HCT116 (cell line): ENCODE measurements around the gene HMGCL.

Experiments
- CBX3 ChIP-seq: IDR thresholded peaks from 2 replicates; pipeline ENCODE4 v1.6.1; 2012; ENCODE audit warnings: low read depth
- EGR1 ChIP-seq: IDR thresholded peaks from 2 replicates; pipeline ENCODE4 v1.6.1; 2012; ENCODE audit warnings: low read depth
- ELF1 ChIP-seq: IDR thresholded peaks from 2 replicates; pipeline ENCODE4 v1.6.1; 2012; ENCODE audit warnings: low read depth, borderline replicate concordance
- EZH2 ChIP-seq: fragments of 200-600 bp; sonication (generic); IDR thresholded peaks from 2 replicates; pipeline ENCODE4 v1.6.1; 2017; ENCODE audit warnings: antibody characterized with exemption, mixed run types
- JUND ChIP-seq: IDR thresholded peaks from 2 replicates; pipeline ENCODE4 v1.6.1; 2012
- POLR2A ChIP-seq: IDR thresholded peaks from 2 replicates; pipeline ENCODE4 v1.7.0; 2011; ENCODE audit warnings: borderline replicate concordance; ENCODE audit not compliant: insufficient read depth, insufficient read length; ENCODE audit errors: extremely low read depth
- POLR2AphosphoS5 ChIP-seq: IDR thresholded peaks from 2 replicates; pipeline ENCODE4 v1.6.1; 2011; ENCODE audit warnings: mild to moderate bottlenecking, low read depth, low read length, moderate library complexity
- RAD21 ChIP-seq: IDR thresholded peaks from 2 replicates; pipeline ENCODE4 v1.6.1; 2012; ENCODE audit warnings: low read depth, mild to moderate bottlenecking
- YY1 ChIP-seq: IDR thresholded peaks from 2 replicates; pipeline ENCODE4 v1.6.1; 2011; ENCODE audit warnings: low read length, low read depth, moderate library complexity, mild to moderate bottlenecking; ENCODE audit not compliant: insufficient replicate concordance; ENCODE audit errors: extremely low read depth
- ZFX ChIP-seq: fragments of 450-650 bp; IDR thresholded peaks from 2 replicates; pipeline ENCODE4 v1.6.1; 2017
- ZNF274 ChIP-seq: fragments of 200-500 bp; sonication (Bioruptor generic); IDR thresholded peaks from 2 replicates; pipeline ENCODE4 v1.6.1; 2014; ENCODE audit warnings: mild to moderate bottlenecking, low read depth, low read length, inconsistent platforms
- TF ChIP-seq, protein P1 (sequence below), 3 experiments: fragments of 200-600 bp in 1 of 3; sonication (generic) in 1 of 3; IDR thresholded peaks in 2 of 3; conservative IDR thresholded peaks in 1 of 3; 2 replicates each; pipeline ENCODE4 v1.5.1; 2012 to 2017; ENCODE audit warnings: low read depth in 2 of 3, low read length in 2 of 3, antibody characterized with exemption in 1 of 3, borderline replicate concordance in 1 of 3, control low read depth in 1 of 3, mild to moderate bottlenecking in 1 of 3, mixed read lengths in 1 of 3, mixed run types in 1 of 3, moderate library complexity in 1 of 3; ENCODE audit not compliant: insufficient read depth in 1 of 3

DNA sequence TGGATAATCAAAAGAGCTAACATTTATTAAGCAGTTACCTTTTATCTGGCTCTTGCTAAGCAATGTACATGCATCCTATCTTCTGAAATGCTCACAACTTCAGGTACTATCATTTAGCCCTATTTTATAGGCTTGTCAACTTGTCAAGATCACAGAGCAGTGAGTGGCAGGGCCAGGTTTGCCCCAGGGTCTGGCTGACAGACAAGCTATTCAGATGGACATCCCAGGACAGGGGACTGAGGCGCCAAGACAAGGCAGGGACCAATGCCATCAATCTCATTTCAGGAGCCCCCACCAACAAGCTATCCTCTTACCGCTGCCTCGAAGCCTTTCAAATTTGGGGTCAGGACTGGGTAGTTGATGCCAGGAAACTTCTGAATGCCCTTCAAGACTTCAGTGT lies 8.9 kb downstream of the HMGCL start:
- TF ChIP-seq, protein P1, sequence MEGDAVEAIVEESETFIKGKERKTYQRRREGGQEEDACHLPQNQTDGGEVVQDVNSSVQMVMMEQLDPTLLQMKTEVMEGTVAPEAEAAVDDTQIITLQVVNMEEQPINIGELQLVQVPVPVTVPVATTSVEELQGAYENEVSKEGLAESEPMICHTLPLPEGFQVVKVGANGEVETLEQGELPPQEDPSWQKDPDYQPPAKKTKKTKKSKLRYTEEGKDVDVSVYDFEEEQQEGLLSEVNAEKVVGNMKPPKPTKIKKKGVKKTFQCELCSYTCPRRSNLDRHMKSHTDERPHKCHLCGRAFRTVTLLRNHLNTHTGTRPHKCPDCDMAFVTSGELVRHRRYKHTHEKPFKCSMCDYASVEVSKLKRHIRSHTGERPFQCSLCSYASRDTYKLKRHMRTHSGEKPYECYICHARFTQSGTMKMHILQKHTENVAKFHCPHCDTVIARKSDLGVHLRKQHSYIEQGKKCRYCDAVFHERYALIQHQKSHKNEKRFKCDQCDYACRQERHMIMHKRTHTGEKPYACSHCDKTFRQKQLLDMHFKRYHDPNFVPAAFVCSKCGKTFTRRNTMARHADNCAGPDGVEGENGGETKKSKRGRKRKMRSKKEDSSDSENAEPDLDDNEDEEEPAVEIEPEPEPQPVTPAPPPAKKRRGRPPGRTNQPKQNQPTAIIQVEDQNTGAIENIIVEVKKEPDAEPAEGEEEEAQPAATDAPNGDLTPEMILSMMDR (IDR thresholded peaks at IDR 0.05 in 2 of 3, conservative IDR thresholded peaks at IDR 0.05 in 1 of 3; ENCODE audit: borderline replicate concordance in 1 of 3, insufficient read depth in 1 of 3, low read depth in 2 of 3, low read length in 2 of 3) = no peak
- TF ChIP-seq EZH2 = no peak
- no peak for TF ChIP-seq POLR2A
- no peak for TF ChIP-seq POLR2AphosphoS5
- TF ChIP-seq YY1 = no peak
- TF ChIP-seq CBX3 = no peak
- TF ChIP-seq RAD21 = no peak
- no peak for TF ChIP-seq ELF1
- TF ChIP-seq ZFX = no peak
- no peak for TF ChIP-seq JUND
- TF ChIP-seq EGR1 = no peak
- TF ChIP-seq ZNF274 = no peak
